ENCODE results near the gene RSPO3.
"Not testable (repeated sequence)": the region's sequence is repeated elsewhere in the genome, so short reads cannot be mapped to it uniquely, and the experiment has no call there.

RSPO3 gene

GRCh38 chr6:127118298-127119101, at the start of gene RSPO3:
Gene RSPO3 (plus strand): TSS chr6:127118671. CDS start chr6:127119193, 522 bp downstream.
- DNase-seq: no peak

- no peak for DNase-seq
Measured at GRCh38 chr6:127069659-127070279, 48.7 kb upstream of the RSPO3 start.

GRCh38 chr6:127073222-127073621, 45.2 kb upstream of the RSPO3 start:
- no peak for DNase-seq

- no peak for DNase-seq
Measured at GRCh38 chr6:127076466-127076865, 42.0 kb upstream of the RSPO3 start.

GRCh38 chr6:127077886-127078285, 40.6 kb upstream of the RSPO3 start:
- DNase-seq: no peak

- no peak for DNase-seq
Measured at GRCh38 chr6:127078669-127079068, 39.8 kb upstream of the RSPO3 start.

GRCh38 chr6:127079681-127080080, 38.8 kb upstream of the RSPO3 start:
- no peak for DNase-seq

GRCh38 chr6:127080081-127080480, 38.4 kb upstream of the RSPO3 start:
- DNase-seq: no peak

- DNase-seq: no peak
Measured at GRCh38 chr6:127083231-127083962, 35.1 kb upstream of the RSPO3 start.

- no peak for DNase-seq
Measured at GRCh38 chr6:127083963-127084310, 34.5 kb upstream of the RSPO3 start.

GRCh38 chr6:127085181-127085580, 33.3 kb upstream of the RSPO3 start:
- DNase-seq: no peak

- no peak for DNase-seq
Measured at GRCh38 chr6:127090051-127090450, 28.4 kb upstream of the RSPO3 start.

GRCh38 chr6:127092466-127092865, 26.0 kb upstream of the RSPO3 start:
- DNase-seq: no peak

GRCh38 chr6:127094791-127095190, 23.7 kb upstream of the RSPO3 start:
- DNase-seq: no peak

- no peak for DNase-seq
Measured at GRCh38 chr6:127096167-127096566, 22.3 kb upstream of the RSPO3 start.

- DNase-seq: not testable (repeated sequence)
Measured at GRCh38 chr6:127097442-127097841, 21.0 kb upstream of the RSPO3 start.

GRCh38 chr6:127100510-127101140, 17.8 kb upstream of the RSPO3 start:
- no peak for DNase-seq

GRCh38 chr6:127102299-127102698, 16.2 kb upstream of the RSPO3 start:
- DNase-seq: no peak

- no peak for DNase-seq
Measured at GRCh38 chr6:127102859-127103258, 15.6 kb upstream of the RSPO3 start.

- DNase-seq: no peak
Measured at GRCh38 chr6:127103482-127103881, 15.0 kb upstream of the RSPO3 start.

- DNase-seq: no peak
Measured at GRCh38 chr6:127107916-127108315, 10.6 kb upstream of the RSPO3 start.

GRCh38 chr6:127110712-127111111, 7.8 kb upstream of the RSPO3 start:
- no peak for DNase-seq

GRCh38 chr6:127111526-127111925, 6.9 kb upstream of the RSPO3 start:
- DNase-seq: no peak

Data from midbrain (tissue), 1 donor.